Muscle of leg (tissue), 16 donors: Measurements from ENCODE around the gene POLR2M. TPM values are rescaled to one million over a fixed set of nuclear protein-coding genes. Genes with fewer than 3 reads are reported as not detected.
A peak's percentile ranks its signal among the peaks of the same experiment; 100 is the strongest.

Source experiments
- DNase-seq: peaks from one replicate; pipeline ENCODE4 v3.0.0; 2013
- H3K27ac ChIP-seq: one replicate; pipeline ENCODE4 v1.5.1; 2013; ENCODE audit warnings: mild to moderate bottlenecking, low read length, control low read depth
- H3K27me3 ChIP-seq: one replicate; pipeline ENCODE4 v1.6.1; 2013; ENCODE audit warnings: low read length; ENCODE audit not compliant: control insufficient read depth, insufficient read depth
- H3K36me3 ChIP-seq: one replicate; pipeline ENCODE4 v1.6.1; 2013; ENCODE audit warnings: low read length; ENCODE audit not compliant: control insufficient read depth, insufficient read depth
- H3K4me1 ChIP-seq: one replicate; pipeline ENCODE4 v1.6.1; 2013; ENCODE audit warnings: low read length; ENCODE audit not compliant: control insufficient read depth, insufficient read depth
- H3K4me3 ChIP-seq: one replicate; pipeline ENCODE4 v1.5.1; 2013; ENCODE audit warnings: low read length, control low read depth
- H3K9me3 ChIP-seq: replicated peaks from 2 replicates; pipeline ENCODE4 v1.6.1; 2013; ENCODE audit warnings: low read depth, low read length; ENCODE audit not compliant: control insufficient read depth
- WGBS: methylation state at CpG from one replicate; pipeline ENCODE4 v1.1.5; 2013; ENCODE audit warnings: missing lambda C conversion rate; ENCODE audit not compliant: insufficient coverage; 5-methylcytosine and 5-hydroxymethylcytosine counted together
- long read RNA-seq, 11 donors: transcript quantifications; one replicate each; lab custom pipeline, GENCODE V29; 2026
- polyA plus RNA-seq, 8 donors: library from polyadenylated mRNA; unstranded; fragments of 120-200 nt; gene quantifications; one replicate each; pipeline versions ENCODE4 v1.2.1 to v1.2.3, GENCODE V29; 2013; ENCODE audit warnings: inconsistent platforms in 1 of 8, low replicate concordance in 1 of 8; ENCODE audit not compliant: insufficient read length in 8 of 8, insufficient read depth in 1 of 8
- total RNA-seq: library from RNA; stranded (reverse); fragments of 120-200 nt; gene quantifications from one replicate; pipeline ENCODE4 v1.2.4, GENCODE V29; 2013

Gene POLR2M
- total RNA-seq (89.7 TPM), polyA plus RNA-seq (10 to 100 TPM; 33.9 to 47.9 (median 38.8) TPM)
- long read RNA-seq, donor 1, full-length matches to known transcripts: 15 of 15 reads
- long read RNA-seq, donor 1, partial matches to known transcripts: 0 of 15 reads
- long read RNA-seq, donor 1, other reads (novel, unspliced or antisense): 0 of 15 reads
- long read RNA-seq, donor 2, full-length matches to known transcripts: 3 of 3 reads
- long read RNA-seq, donor 2, partial matches to known transcripts: 0 of 3 reads
- long read RNA-seq, donor 2, other reads (novel, unspliced or antisense): 0 of 3 reads
- long read RNA-seq, donor 3, full-length matches to known transcripts: 19 of 24 reads
- long read RNA-seq, donor 3, partial matches to known transcripts: 5 of 24 reads
- long read RNA-seq, donor 3, other reads (novel, unspliced or antisense): 0 of 24 reads
- long read RNA-seq, donor 4, full-length matches to known transcripts: 16 of 16 reads
- long read RNA-seq, donor 4, partial matches to known transcripts: 0 of 16 reads
- long read RNA-seq, donor 4, other reads (novel, unspliced or antisense): 0 of 16 reads
- long read RNA-seq, donor 5, full-length matches to known transcripts: 44 of 51 reads
- long read RNA-seq, donor 5, partial matches to known transcripts: 7 of 51 reads
- long read RNA-seq, donor 5, other reads (novel, unspliced or antisense): 0 of 51 reads
- long read RNA-seq, donor 6, full-length matches to known transcripts: 28 of 28 reads
- long read RNA-seq, donor 6, partial matches to known transcripts: 0 of 28 reads
- long read RNA-seq, donor 6, other reads (novel, unspliced or antisense): 0 of 28 reads
- long read RNA-seq, donor 7, full-length matches to known transcripts: 20 of 26 reads
- long read RNA-seq, donor 7, partial matches to known transcripts: 6 of 26 reads
- long read RNA-seq, donor 7, other reads (novel, unspliced or antisense): 0 of 26 reads
- long read RNA-seq, donor 8, full-length matches to known transcripts: 25 of 25 reads
- long read RNA-seq, donor 8, partial matches to known transcripts: 0 of 25 reads
- long read RNA-seq, donor 8, other reads (novel, unspliced or antisense): 0 of 25 reads
- long read RNA-seq, donor 9, full-length matches to known transcripts: 12 of 12 reads
- long read RNA-seq, donor 9, partial matches to known transcripts: 0 of 12 reads
- long read RNA-seq, donor 9, other reads (novel, unspliced or antisense): 0 of 12 reads
- long read RNA-seq, donor 10, full-length matches to known transcripts: 22 of 27 reads
- long read RNA-seq, donor 10, partial matches to known transcripts: 5 of 27 reads
- long read RNA-seq, donor 10, other reads (novel, unspliced or antisense): 0 of 27 reads
- long read RNA-seq, donor 11, full-length matches to known transcripts: 21 of 21 reads
- long read RNA-seq, donor 11, partial matches to known transcripts: 0 of 21 reads
- long read RNA-seq, donor 11, other reads (novel, unspliced or antisense): 0 of 21 reads

GRCh38 chr15:57706405-57707209, at the start of gene POLR2M:
TSS of gene POLR2M (plus strand) at chr15:57706714. CDS start at chr15:57706843, 129 bp downstream.
- WGBS: 0% methylated on average over 68 of the region's 70 CpGs
- H3K27ac ChIP-seq: peak within 1 kb of the TSS; percentile 95
- H3K9me3 ChIP-seq: no peaks in the 10 kb centered on the region
- peaks cover 2% of the 10 kb centered on the region for H3K27me3 ChIP-seq
- H3K4me3 ChIP-seq: peak within 1 kb of the TSS; percentile 65
- peaks cover 20% of the 10 kb centered on the region for H3K36me3 ChIP-seq
- DNase-seq: peak; percentile 99
- H3K4me1 ChIP-seq: peaks cover 10% of the 10 kb centered on the region

GRCh38 chr15:57657619-57658018, 48.9 kb upstream of the POLR2M start:
- H3K4me1 ChIP-seq: peaks cover 7% of the 10 kb centered on the region
- WGBS: no CpG with 5 or more reads among the region's 1 CpG
- H3K36me3 ChIP-seq: no peaks in the 10 kb centered on the region
- no peak overlapping the region for H3K27ac ChIP-seq
- no peak overlapping the region for H3K4me3 ChIP-seq
- H3K27me3 ChIP-seq: no peaks in the 10 kb centered on the region
- no peak for DNase-seq
- no peaks in the 10 kb centered on the region for H3K9me3 ChIP-seq

- DNase-seq: no peak
- Histone ChIP-seq H3K4me3 (no peak overlapping the region), H3K27me3 (no peaks in the 10 kb centered on the region), H3K27ac (no peak overlapping the region), H3K9me3 (no peaks in the 10 kb centered on the region), H3K36me3 (no peaks in the 10 kb centered on the region), H3K4me1 (peaks cover 8% of the 10 kb centered on the region)
- WGBS: no CpG with 5 or more reads among the region's 3 CpGs
These were observed 44.3 kb upstream of the POLR2M start for GRCh38 chr15:57662091-57662744.

DNA sequence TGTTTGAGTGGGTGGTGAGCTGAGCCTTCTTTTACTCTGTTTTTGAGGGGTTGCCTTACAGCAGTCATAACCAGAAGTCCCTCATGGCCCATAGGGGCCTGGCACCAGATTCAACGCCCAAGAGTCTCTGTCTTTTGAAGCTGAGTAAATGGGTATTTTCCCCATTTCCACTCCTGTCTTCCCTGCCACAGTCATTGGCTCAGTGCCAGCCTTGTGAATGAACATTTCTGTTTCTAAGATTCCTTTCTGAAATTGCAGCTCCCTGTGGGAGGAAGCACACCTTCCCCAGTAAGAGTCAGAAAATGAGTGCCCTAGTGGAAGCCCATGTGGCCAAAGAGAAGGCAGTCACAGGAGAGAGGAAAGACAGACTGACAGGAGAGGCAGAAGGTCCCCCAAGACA, 43.7 kb upstream of the POLR2M start:
- Histone ChIP-seq H3K4me1 (peaks cover 9% of the 10 kb centered on the region), H3K27ac (no peak overlapping the region), H3K27me3 (no peaks in the 10 kb centered on the region), H3K4me3 (no peak overlapping the region), H3K9me3 (no peaks in the 10 kb centered on the region), H3K36me3 (no peaks in the 10 kb centered on the region)
- no CpG with 5 or more reads among the region's 1 CpG for WGBS
- DNase-seq: no peak

DNA sequence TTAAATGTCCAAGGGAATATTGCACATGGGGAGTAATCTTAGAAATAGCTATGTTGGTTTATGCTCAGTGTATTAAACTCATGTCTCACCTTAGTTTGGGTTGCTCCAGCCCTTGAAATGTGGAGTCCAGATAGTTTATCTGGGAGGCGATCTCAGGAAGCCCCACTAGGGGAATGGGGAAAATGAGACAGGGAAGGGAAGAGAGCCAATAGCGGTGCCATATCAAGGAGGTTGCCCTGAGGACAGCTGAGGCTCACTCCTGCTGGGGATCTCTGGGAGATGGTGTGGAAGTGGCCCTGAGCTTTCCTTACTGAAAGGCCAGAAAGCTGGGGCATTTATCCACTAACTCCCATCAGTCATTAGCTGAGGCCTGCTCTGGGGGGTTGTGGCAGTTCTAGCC, 43.3 kb upstream of the POLR2M start:
- Histone ChIP-seq H3K4me1 (peaks cover 9% of the 10 kb centered on the region), H3K27ac (no peak overlapping the region), H3K36me3 (no peaks in the 10 kb centered on the region), H3K4me3 (no peak overlapping the region), H3K27me3 (no peaks in the 10 kb centered on the region), H3K9me3 (no peaks in the 10 kb centered on the region)
- WGBS: 80% methylated on average over 1 of the region's 2 CpGs
- no peak for DNase-seq

- no peaks in the 10 kb centered on the region for H3K9me3 ChIP-seq
- peaks cover 9% of the 10 kb centered on the region for H3K4me1 ChIP-seq
- H3K36me3 ChIP-seq: no peaks in the 10 kb centered on the region
- no peak for DNase-seq
- H3K27me3 ChIP-seq: no peaks in the 10 kb centered on the region
- H3K4me3 ChIP-seq: no peak overlapping the region
- WGBS: 0% methylated on average over 1 of the region's 2 CpGs
- H3K27ac ChIP-seq: no peak overlapping the region
These were observed 41.3 kb upstream of the POLR2M start for GRCh38 chr15:57665194-57665593.

GRCh38 chr15:57665939-57666338, 40.6 kb upstream of the POLR2M start:
- no CpG with 5 or more reads among the region's 4 CpGs for WGBS
- H3K27me3 ChIP-seq: no peaks in the 10 kb centered on the region
- H3K36me3 ChIP-seq: no peaks in the 10 kb centered on the region
- H3K27ac ChIP-seq: no peak overlapping the region
- no peaks in the 10 kb centered on the region for H3K9me3 ChIP-seq
- no peak overlapping the region for H3K4me3 ChIP-seq
- DNase-seq: no peak
- H3K4me1 ChIP-seq: peaks cover 8% of the 10 kb centered on the region

DNA sequence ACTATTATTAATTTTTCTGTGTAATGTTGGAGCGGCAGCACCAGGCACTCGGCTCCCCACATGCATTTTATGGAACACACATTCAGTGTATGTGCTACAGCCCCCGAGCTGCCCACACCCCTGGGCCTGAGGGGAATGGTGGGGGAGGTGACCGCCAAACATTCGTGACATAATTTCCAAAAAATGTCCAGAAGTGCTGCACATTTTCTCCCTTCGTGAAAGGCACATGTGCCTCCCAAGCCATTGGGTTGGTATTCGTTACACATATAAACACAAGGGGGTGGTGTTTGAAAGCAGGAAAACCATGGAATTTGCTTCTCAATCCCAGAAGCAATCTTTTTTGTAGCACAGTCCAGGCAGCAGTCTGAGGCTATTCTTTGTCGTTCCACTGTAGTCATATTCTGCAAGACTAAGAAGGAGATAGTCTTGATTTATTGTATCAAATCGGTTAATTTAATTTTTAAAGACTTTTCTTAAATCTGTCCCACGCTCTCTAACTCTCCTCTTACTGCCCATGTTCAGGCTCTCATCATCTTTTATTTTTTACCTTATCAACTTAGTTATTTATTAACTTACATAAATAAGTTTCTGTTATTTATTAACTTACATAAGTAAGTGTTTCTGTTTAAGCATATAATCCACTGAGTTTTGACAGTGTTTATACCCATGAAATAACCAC, 39.2 kb upstream of the POLR2M start:
- no peaks in the 10 kb centered on the region for H3K36me3 ChIP-seq
- peaks cover 7% of the 10 kb centered on the region for H3K4me1 ChIP-seq
- DNase-seq: peak; percentile 83
- no peak overlapping the region for H3K27ac ChIP-seq
- H3K9me3 ChIP-seq: no peaks in the 10 kb centered on the region
- H3K4me3 ChIP-seq: no peak overlapping the region
- H3K27me3 ChIP-seq: no peaks in the 10 kb centered on the region
- no CpG with 5 or more reads among the region's 10 CpGs for WGBS
